K562 (cell line): ENCODE results near the gene PTGER4. TPM values are rescaled to one million over a fixed set of nuclear protein-coding genes. Genes with fewer than 3 reads are reported as not detected.
A peak's percentile ranks its signal among the peaks of the same experiment; 100 is the strongest.

ENCODE experiments used
- ETS1 ChIP-seq: conservative IDR thresholded peaks from 2 replicates; pipeline ENCODE4 v1.6.1; 2011; ENCODE audit warnings: low read depth, mild to moderate bottlenecking, low read length; ENCODE audit not compliant: control insufficient read depth
- MCM3 ChIP-seq: fragments of 450-650 bp; IDR thresholded peaks from 2 replicates; pipeline ENCODE4 v1.6.1; 2016
- NELFE ChIP-seq: IDR thresholded peaks from 2 replicates; pipeline ENCODE4 v1.6.1; 2011; ENCODE audit warnings: mild to moderate bottlenecking; ENCODE audit not compliant: insufficient read depth, insufficient read length
- PRDM10 ChIP-seq: fragments of 450-650 bp; IDR thresholded peaks from 2 replicates; pipeline ENCODE4 v1.6.1; 2018; ENCODE audit not compliant: partially characterized antibody
- PURB ChIP-seq: sonication (generic); formaldehyde crosslinking; IDR thresholded peaks from 2 replicates; pipeline ENCODE4 v1.9.0; 2021; ENCODE audit warnings: low read depth, mild to moderate bottlenecking, missing genetic modification reagents
- RBM22 ChIP-seq: fragments of 200-400 bp; formaldehyde crosslinking; IDR thresholded peaks from 2 replicates; pipeline ENCODE4 v1.6.1; 2018; ENCODE audit warnings: low read length, low read depth; ENCODE audit not compliant: poor library complexity, severe bottlenecking
- SP2 ChIP-seq: IDR thresholded peaks from 2 replicates; pipeline ENCODE4 v1.6.1; 2011; ENCODE audit warnings: mild to moderate bottlenecking, low read depth, low read length, moderate library complexity; ENCODE audit not compliant: poor library complexity, severe bottlenecking; ENCODE audit errors: extremely low read depth
- SUPT5H ChIP-seq: fragments of 450-650 bp; IDR thresholded peaks from 2 replicates; pipeline ENCODE4 v1.6.1; 2016
- VEZF1 ChIP-seq: fragments of 200-800 bp; sonication (Bioruptor generic); IDR thresholded peaks from 2 replicates; pipeline ENCODE4 v1.6.1; 2017; ENCODE audit warnings: missing genetic modification characterization, missing compliant biosample characterization
- polyA plus RNA-seq, 8 experiments: library from polyadenylated mRNA; depleted of rRNA in 4 of 8; stranded (reverse) in 5 of 8; unstranded in 3 of 8; fragments of >200 nt; fragmentation: Nextera tagmentation in 2 of 8; fragmentation: Illumina TruSeq in 1 of 8; extraction: Ambion mirVana in 2 of 8; extraction: Trizol in 1 of 8; gene quantifications; 2 replicates each; pipeline versions ENCODE4 v1.2.1 to v1.2.3, GENCODE V29; 2011 to 2014; ENCODE audit warnings: inconsistent platforms in 1 of 8, missing spikeins in 1 of 8
- total RNA-seq, 7 experiments: library from RNA; depleted of rRNA in 6 of 7; stranded (reverse); fragments of >200 nt in 6 of 7; fragmentation: Illumina TruSeq in 2 of 7; extraction: Trizol in 2 of 7; gene quantifications; 2 replicates each; pipeline versions ENCODE4 v1.2.1 to v1.2.3, GENCODE V29; 2011 to 2021; ENCODE audit warnings: low replicate concordance in 1 of 7

Gene PTGER4
- total and polyA plus RNA-seq, 9 of the 15 experiments (the other 6 are each of a cell fraction or from before 2014, with no cell fraction given) = 0.31 TPM; not detected in 8

- peak; percentile 73 for TF ChIP-seq PRDM10
- no peak for TF ChIP-seq RBM22
- no peak for TF ChIP-seq SP2
- no peak for TF ChIP-seq ETS1
- no peak for TF ChIP-seq SUPT5H
- no peak for TF ChIP-seq PURB
- peak; percentile 70 for TF ChIP-seq VEZF1 (CRISPR knock-in tag)
- TF ChIP-seq NELFE = no peak
- no peak for TF ChIP-seq MCM3
These were observed 385 bp upstream of the PTGER4 start (continued) for GRCh38 chr5:40679148-40679912.
